Measurements from ENCODE around the gene GOLGA3. TPM values are rescaled to one million over a fixed set of nuclear protein-coding genes. Genes with fewer than 3 reads are reported as not detected.
"Not testable (repeated sequence)": the region's sequence is repeated elsewhere in the genome, so short reads cannot be mapped to it uniquely, and the experiment has no call there.

GOLGA3 gene, protein sequence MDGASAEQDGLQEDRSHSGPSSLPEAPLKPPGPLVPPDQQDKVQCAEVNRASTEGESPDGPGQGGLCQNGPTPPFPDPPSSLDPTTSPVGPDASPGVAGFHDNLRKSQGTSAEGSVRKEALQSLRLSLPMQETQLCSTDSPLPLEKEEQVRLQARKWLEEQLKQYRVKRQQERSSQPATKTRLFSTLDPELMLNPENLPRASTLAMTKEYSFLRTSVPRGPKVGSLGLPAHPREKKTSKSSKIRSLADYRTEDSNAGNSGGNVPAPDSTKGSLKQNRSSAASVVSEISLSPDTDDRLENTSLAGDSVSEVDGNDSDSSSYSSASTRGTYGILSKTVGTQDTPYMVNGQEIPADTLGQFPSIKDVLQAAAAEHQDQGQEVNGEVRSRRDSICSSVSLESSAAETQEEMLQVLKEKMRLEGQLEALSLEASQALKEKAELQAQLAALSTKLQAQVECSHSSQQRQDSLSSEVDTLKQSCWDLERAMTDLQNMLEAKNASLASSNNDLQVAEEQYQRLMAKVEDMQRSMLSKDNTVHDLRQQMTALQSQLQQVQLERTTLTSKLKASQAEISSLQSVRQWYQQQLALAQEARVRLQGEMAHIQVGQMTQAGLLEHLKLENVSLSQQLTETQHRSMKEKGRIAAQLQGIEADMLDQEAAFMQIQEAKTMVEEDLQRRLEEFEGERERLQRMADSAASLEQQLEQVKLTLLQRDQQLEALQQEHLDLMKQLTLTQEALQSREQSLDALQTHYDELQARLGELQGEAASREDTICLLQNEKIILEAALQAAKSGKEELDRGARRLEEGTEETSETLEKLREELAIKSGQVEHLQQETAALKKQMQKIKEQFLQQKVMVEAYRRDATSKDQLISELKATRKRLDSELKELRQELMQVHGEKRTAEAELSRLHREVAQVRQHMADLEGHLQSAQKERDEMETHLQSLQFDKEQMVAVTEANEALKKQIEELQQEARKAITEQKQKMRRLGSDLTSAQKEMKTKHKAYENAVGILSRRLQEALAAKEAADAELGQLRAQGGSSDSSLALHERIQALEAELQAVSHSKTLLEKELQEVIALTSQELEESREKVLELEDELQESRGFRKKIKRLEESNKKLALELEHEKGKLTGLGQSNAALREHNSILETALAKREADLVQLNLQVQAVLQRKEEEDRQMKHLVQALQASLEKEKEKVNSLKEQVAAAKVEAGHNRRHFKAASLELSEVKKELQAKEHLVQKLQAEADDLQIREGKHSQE (N-terminal part only)
- 44.6 and 47.5 TPM in 2 replicates for total RNA-seq
- long read RNA-seq, partial matches to known transcripts = 12 of 25 reads
- long read RNA-seq, other reads (novel, unspliced or antisense) = 13 of 25 reads

DNA sequence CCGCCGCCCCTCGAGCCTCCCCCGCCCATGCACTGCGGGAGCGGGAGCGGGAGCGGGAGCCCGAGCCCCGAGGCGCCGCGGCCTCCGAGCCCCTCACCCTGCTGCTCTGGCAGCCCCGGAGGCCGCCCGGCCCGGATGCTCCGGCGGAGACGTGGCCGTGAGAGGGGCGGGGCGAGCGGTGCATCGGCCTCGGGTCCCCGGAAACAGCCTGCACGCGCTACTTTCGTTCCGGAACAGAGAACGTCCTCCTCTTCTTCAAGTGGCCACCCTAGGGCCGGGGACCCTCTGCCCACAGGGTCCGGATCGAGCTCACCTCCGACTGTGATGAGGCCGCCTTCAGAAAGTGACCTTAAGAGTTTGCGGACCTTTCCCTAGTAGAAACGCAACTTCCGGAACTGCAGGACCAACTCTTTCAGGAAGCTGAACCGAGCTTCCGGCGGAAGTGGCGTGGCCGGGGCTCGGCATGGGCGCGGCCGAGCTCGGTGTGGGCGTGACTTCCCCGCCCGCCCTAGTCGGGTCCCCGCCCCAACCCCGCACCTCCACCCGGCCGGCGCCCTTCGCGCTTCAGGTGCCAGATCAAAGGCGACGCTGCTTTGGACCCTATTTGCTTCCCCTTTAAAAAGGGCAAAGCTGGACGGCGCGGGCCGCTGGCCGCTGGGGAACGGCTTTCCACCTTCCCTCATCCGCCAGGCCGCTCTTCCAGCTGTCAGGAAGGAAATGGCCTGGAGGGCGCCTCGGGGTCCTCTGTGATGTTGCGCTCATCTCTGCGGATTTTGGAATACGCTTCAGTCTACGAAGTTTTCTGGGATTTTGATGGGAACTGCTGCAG lies at the start of gene GOLGA3:
Gene GOLGA3, minus strand, starts transcription at position 164 of the 829 bp plus-strand sequence. CDS start 6,741 bp downstream, outside the sequence.
- Mint-ChIP-seq H3K27ac (peak within 1 kb of the TSS; percentile 100), H3K9me3 (ENCODE audit: low read depth) (no peaks in the 10 kb centered on the region), H3K36me3 (ENCODE audit: insufficient read depth) (peaks cover 12% of the 10 kb centered on the region), H3K4me1 (ENCODE audit: low read depth) (peaks cover 14% of the 10 kb centered on the region), H3K27me3 (no peaks in the 10 kb centered on the region), H3K4me3 (ENCODE audit: low read depth) (peak within 1 kb of the TSS; percentile 98)
- DNase-seq (ENCODE audit: low spot score, unreplicated experiment) = peak; percentile 89
- TF ChIP-seq, protein P1, sequence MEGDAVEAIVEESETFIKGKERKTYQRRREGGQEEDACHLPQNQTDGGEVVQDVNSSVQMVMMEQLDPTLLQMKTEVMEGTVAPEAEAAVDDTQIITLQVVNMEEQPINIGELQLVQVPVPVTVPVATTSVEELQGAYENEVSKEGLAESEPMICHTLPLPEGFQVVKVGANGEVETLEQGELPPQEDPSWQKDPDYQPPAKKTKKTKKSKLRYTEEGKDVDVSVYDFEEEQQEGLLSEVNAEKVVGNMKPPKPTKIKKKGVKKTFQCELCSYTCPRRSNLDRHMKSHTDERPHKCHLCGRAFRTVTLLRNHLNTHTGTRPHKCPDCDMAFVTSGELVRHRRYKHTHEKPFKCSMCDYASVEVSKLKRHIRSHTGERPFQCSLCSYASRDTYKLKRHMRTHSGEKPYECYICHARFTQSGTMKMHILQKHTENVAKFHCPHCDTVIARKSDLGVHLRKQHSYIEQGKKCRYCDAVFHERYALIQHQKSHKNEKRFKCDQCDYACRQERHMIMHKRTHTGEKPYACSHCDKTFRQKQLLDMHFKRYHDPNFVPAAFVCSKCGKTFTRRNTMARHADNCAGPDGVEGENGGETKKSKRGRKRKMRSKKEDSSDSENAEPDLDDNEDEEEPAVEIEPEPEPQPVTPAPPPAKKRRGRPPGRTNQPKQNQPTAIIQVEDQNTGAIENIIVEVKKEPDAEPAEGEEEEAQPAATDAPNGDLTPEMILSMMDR (IDR thresholded peaks at IDR 0.05; ENCODE audit: unreplicated experiment) = no peak

- H3K27me3 Mint-ChIP-seq; DNase-seq (ENCODE audit: low spot score, unreplicated experiment); H3K27ac Mint-ChIP-seq: not testable (repeated sequence)
These were observed 46.0 kb upstream of the GOLGA3 start for GRCh38 chr12:132874620-132875019.

GRCh38 chr12:132874175-132874574 lies 45.5 kb upstream of the GOLGA3 start:
- TF ChIP-seq, protein P1 (IDR thresholded peaks at IDR 0.05; ENCODE audit: unreplicated experiment) = no peak
- no peak overlapping the region for H3K27ac Mint-ChIP-seq
- no peaks in the 10 kb centered on the region for H3K4me1 Mint-ChIP-seq (ENCODE audit: low read depth)
- no peak for DNase-seq (ENCODE audit: low spot score, unreplicated experiment)
- H3K9me3 Mint-ChIP-seq (ENCODE audit: low read depth) = no peaks in the 10 kb centered on the region
- no peak overlapping the region for H3K4me3 Mint-ChIP-seq (ENCODE audit: low read depth)
- no peaks in the 10 kb centered on the region for H3K27me3 Mint-ChIP-seq
- peaks cover 14% of the 10 kb centered on the region for H3K36me3 Mint-ChIP-seq (ENCODE audit: insufficient read depth)

More at GRCh38 chr12:132874620-132875019, 46.0 kb upstream of the GOLGA3 start:
- H3K4me3 Mint-ChIP-seq (ENCODE audit: low read depth); H3K9me3 Mint-ChIP-seq (ENCODE audit: low read depth); H3K4me1 Mint-ChIP-seq (ENCODE audit: low read depth): not testable (repeated sequence)
- peaks cover 14% of the 10 kb centered on the region for H3K36me3 Mint-ChIP-seq (ENCODE audit: insufficient read depth)

DNA sequence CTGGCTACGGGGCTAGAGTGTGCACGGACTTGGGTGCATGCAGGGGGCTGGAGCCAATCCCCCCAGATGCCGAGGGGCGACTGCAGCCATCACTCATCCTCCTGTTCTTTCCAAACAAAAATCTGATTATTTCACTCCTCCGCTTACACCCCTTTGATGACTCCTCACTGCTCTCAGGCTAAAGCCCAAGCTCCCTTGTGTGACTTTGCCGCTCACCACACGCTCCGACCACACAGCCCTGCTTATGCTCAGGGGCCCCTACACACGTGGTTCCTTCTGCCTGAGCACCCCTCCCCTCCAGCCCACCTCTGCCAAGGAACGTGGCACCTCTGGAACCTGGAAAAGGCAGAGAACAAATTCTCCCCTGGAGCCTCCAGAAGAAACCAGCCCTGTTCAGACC lies 45.1 kb upstream of the GOLGA3 start:
- no peaks in the 10 kb centered on the region for H3K27me3 Mint-ChIP-seq
- TF ChIP-seq, protein P1 (IDR thresholded peaks at IDR 0.05; ENCODE audit: unreplicated experiment) = no peak
- no peaks in the 10 kb centered on the region for H3K9me3 Mint-ChIP-seq (ENCODE audit: low read depth)
- no peaks in the 10 kb centered on the region for H3K4me1 Mint-ChIP-seq (ENCODE audit: low read depth)
- no peak overlapping the region for H3K4me3 Mint-ChIP-seq (ENCODE audit: low read depth)
- H3K36me3 Mint-ChIP-seq (ENCODE audit: insufficient read depth) = peaks cover 14% of the 10 kb centered on the region
- no peak for DNase-seq (ENCODE audit: low spot score, unreplicated experiment)
- no peak overlapping the region for H3K27ac Mint-ChIP-seq

GRCh38 chr12:132872975-132873421 lies 44.3 kb upstream of the GOLGA3 start:
- Mint-ChIP-seq H3K9me3 (ENCODE audit: low read depth) (no peaks in the 10 kb centered on the region), H3K36me3 (ENCODE audit: insufficient read depth) (peaks cover 15% of the 10 kb centered on the region), H3K27ac (no peak overlapping the region), H3K4me1 (ENCODE audit: low read depth) (no peaks in the 10 kb centered on the region), H3K4me3 (ENCODE audit: low read depth) (no peak overlapping the region), H3K27me3 (no peaks in the 10 kb centered on the region)
- DNase-seq (ENCODE audit: low spot score, unreplicated experiment) = no peak
- TF ChIP-seq, protein P1 (IDR thresholded peaks at IDR 0.05; ENCODE audit: unreplicated experiment) = no peak
